ENCODE measurements around the gene ACBD6. TPM values are rescaled to one million over a fixed set of nuclear protein-coding genes. Genes with fewer than 3 reads are reported as not detected.

ACBD6 gene
- total and polyA plus RNA-seq, 10 of the 15 experiments (the other 5 are each of a cell fraction or from before 2014, with no cell fraction given): 15.0 to 67.3 (median 55.0) TPM

GRCh38 chr1:180250499-180250770, 251.9 kb downstream of the ACBD6 start:
- Histone ChIP-seq H4K20me1 (ENCODE audit: control insufficient read depth, insufficient read depth) (no peaks in the 10 kb centered on the region), H2AFZ (ENCODE audit: control insufficient read depth, low read depth, low read length) (no peak overlapping the region), H3K9me3 (replicated peaks; ENCODE audit: control insufficient read depth, insufficient read depth, low read length) (no peaks in the 10 kb centered on the region), H3K27ac (ENCODE audit: control insufficient read depth, insufficient read depth) (no peak overlapping the region), H3K9ac (ENCODE audit: control insufficient read depth, insufficient read depth, low read length) (no peak overlapping the region), H3K4me1 (ENCODE audit: control insufficient read depth, insufficient read depth, low read length) (no peaks in the 10 kb centered on the region; the same call in 1 of the 2 replicates), H3K4me2 (ENCODE audit: control insufficient read depth, insufficient read depth) (no peak overlapping the region), H3K27me3 (replicated peaks in 1 of 2; ENCODE audit: control insufficient read depth in 2 of 2, insufficient read depth in 2 of 2, low read length in 1 of 2) (no peaks in the 10 kb centered on the region), H3K4me3 (no peak overlapping the region), H3K79me2 (ENCODE audit: control insufficient read depth, insufficient read depth, low read length) (no peaks in the 10 kb centered on the region), H3K36me3 (ENCODE audit: control insufficient read depth in 2 of 2, insufficient read depth in 2 of 2, low read length in 1 of 2) (no peaks in the 10 kb centered on the region)
- DNase-seq (ENCODE audit: low read depth, low spot score) (no peak), FAIRE-seq (no peak), ATAC-seq (no peak)
- ChIA-PET CTCF (no interaction called here), POLR2A (no interaction called here), SMC1A (ENCODE audit: uncharacterized antibody, unreplicated experiment) (no interaction called here), RAD21 (ENCODE audit: unreplicated experiment) (no interaction called here)
- BruUV-seq (replicated peaks): no TSS peak
- 45% methylated on average over 7 of the region's 7 CpGs for WGBS (ENCODE audit: insufficient coverage, insufficient replicate concordance, low lambda C conversion rate, missing lambda C conversion rate)
- no peak for TF ChIP-seq POLR2A (IDR thresholded peaks at IDR 0.05; ENCODE audit: low read depth, low read length)
- no peak for TF ChIP-seq IKZF2 (IDR thresholded peaks at IDR 0.05)
- no peak for TF ChIP-seq SUPT20H (IDR thresholded peaks at IDR 0.05; ENCODE audit: borderline replicate concordance, control insufficient read depth, low read depth, low read length)
- TF ChIP-seq ZNF622 (IDR thresholded peaks at IDR 0.05): no peak
- TF ChIP-seq SPI1 (IDR thresholded peaks at IDR 0.05; ENCODE audit: borderline replicate concordance, insufficient read depth, low read depth, low read length): no peak
- no peak for TF ChIP-seq ZNF217 (IDR thresholded peaks at IDR 0.05)
- TF ChIP-seq MLLT1 (IDR thresholded peaks at IDR 0.05): no peak
- no peak for TF ChIP-seq MTA2 (IDR thresholded peaks at IDR 0.05; ENCODE audit: low read depth)
- TF ChIP-seq BCL3 (IDR thresholded peaks at IDR 0.05; ENCODE audit: borderline replicate concordance, insufficient read depth, low read depth, low read length, poor library complexity, severe bottlenecking): no peak
- no peak for TF ChIP-seq CHD1 (IDR thresholded peaks at IDR 0.05; ENCODE audit: low read depth, low read length)
- no peak for TF ChIP-seq E4F1 (IDR thresholded peaks at IDR 0.05; ENCODE audit: borderline replicate concordance, partially characterized antibody)
- TF ChIP-seq RAD51 (IDR thresholded peaks at IDR 0.05): no peak
- TF ChIP-seq POU2F2 (IDR thresholded peaks at IDR 0.05; ENCODE audit: borderline replicate concordance, low read depth, low read length): no peak
- TF ChIP-seq MYB (IDR thresholded peaks at IDR 0.05; ENCODE audit: borderline replicate concordance, low read depth, low read length): no peak
- no peak for TF ChIP-seq RFX5 (IDR thresholded peaks at IDR 0.05; ENCODE audit: low read depth, low read length)
- no peak for TF ChIP-seq ZNF274 (IDR thresholded peaks at IDR 0.05; ENCODE audit: insufficient read depth, insufficient read length)
- TF ChIP-seq SUZ12 (IDR thresholded peaks at IDR 0.05; ENCODE audit: unreplicated experiment): no peak
- in situ Hi-C loops (cut with MboI): loop anchor here (5.0 kb wide), 1 partner anchor 232 kb away; no protein-coding TSS in a partner anchor
- intact Hi-C loops (cut with micrococcal nuclease; ENCODE audit: unreplicated experiment): no loop called here

All from GM12878 (cell line).